A204.1 (cell line): ENCODE data around the gene PTPN5.
"Not testable (repeated sequence)": the region's sequence is repeated elsewhere in the genome, so short reads cannot be mapped to it uniquely, and the experiment has no call there.

Source experiments
- FAIRE-seq: peaks from 2 replicates; lab custom pipeline; 2012; peaks lifted over from hg19 to GRCh38; lab: Jason Lieb, UNC

PTPN5 gene

GRCh38 chr11:18709414-18709813 lies 82.2 kb downstream of the PTPN5 start:
- FAIRE-seq = no peak

- FAIRE-seq = no peak
These were observed 83.7 kb downstream of the PTPN5 start for GRCh38 chr11:18707811-18708340.

GRCh38 chr11:18706330-18707243 lies 85.0 kb downstream of the PTPN5 start:
- no peak for FAIRE-seq

DNA sequence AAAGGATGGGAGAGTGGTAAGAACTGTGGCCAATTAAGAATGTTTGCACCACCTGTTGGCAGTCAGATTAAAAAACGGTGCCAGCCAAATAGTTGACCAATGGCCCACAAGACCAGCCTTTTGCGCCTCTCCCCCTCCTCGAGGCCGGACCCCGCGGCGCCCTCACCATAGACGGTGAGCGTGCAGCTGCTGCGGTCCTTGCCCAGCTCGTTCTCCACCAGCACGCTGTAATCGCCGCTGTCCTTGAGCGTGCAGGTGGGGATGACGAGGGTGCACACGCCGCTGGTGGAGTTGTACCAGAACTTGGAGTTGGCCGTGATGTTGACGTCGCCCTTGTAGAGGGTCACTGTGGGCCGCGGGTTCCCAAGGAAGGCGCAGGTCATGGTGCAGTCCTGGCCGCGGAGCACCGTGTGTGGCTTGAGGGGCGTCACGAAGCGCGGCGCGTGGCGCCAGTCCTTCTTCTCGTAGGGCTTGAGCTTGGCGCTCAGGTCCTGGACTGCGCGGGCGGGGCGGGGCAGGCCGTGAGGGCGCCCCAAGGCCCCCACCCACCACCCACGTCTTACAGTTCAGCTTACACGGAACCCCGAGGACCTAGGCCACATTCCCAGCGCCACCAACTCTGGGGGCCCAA lies 85.8 kb downstream of the PTPN5 start:
- FAIRE-seq = no peak

DNA sequence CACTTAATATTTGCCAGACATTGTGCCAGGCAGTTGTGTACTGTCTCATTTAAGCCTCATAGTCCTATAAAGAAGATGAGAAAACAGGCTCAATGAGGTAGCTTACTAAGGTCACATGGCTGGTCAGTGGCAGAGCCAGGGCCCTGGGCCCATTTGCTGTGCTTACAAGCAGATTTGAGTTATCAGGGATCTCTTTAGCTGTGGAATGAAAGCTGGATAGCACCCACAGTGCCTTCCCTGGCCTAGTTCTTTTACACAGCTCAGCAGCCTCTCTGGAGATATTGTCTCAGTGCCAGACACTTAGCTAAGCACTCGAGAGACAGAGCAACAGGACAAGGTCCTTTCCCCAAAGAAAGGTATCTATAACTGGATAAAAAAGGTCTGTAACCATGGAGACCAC lies 86.9 kb downstream of the PTPN5 start:
- FAIRE-seq = no peak

DNA sequence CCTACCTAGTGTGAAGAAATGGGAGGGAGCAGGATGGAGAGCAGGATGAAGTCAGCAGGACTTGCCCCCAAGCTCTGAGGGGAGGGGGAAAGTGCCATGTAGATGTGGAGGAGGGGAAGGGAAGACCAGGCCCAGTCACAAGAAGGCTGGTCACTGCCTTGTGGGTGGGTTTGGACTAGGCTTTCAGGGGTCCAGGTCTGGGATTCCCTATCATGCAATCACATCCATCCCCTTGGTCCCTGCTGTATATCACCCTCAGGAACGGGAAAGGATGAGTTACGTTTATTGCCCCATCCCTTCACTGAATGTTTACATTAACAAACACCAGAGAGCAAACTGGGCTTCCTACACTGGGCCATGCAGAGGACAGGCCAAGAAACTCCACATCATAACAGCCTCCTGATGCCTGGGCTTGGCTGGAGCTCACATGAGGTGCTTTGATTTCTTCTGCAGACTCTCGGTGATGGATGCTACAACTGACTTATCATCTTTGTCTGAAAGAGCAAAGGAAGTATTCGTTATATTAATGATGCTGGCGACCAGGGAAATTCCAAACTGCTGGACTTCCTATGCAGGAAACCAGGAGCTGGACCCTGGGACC lies 87.5 kb downstream of the PTPN5 start:
- no peak for FAIRE-seq

DNA sequence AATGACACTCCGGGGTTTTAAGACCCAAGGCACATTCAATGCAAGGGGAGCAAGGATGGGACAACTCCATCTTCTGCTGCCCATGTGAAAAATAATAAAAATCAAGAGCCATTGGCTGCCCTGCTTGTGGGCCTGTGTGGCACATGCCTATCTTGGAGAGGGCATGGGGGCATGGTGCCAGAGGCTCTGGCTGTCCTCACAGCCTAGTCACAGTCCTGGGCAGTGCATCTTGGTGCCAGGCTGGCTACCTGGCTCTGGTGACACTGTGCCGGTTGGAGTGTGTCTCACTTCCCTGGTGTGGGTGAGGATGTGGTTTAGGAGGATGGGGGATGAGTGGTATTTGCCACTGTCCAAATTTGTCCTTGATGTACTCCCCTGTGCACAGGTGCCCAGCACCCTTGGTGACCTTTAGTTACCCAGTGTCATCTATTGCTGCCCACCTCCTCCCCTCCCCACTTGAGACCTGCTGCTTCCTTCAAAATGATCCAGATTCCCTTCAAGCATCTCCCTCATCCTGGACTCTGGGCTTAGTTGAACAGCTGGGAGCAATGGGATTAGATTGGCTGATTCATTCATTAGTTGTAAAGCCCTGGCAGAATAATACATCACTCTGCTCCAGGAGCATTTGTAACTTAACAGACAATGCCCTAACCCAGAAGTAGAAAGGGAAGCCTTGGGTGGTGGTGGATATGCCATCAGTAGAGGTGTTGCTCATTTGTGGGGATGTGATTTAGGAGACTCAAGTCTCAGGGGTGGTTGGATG lies 88.4 kb downstream of the PTPN5 start:
- FAIRE-seq = no peak

DNA sequence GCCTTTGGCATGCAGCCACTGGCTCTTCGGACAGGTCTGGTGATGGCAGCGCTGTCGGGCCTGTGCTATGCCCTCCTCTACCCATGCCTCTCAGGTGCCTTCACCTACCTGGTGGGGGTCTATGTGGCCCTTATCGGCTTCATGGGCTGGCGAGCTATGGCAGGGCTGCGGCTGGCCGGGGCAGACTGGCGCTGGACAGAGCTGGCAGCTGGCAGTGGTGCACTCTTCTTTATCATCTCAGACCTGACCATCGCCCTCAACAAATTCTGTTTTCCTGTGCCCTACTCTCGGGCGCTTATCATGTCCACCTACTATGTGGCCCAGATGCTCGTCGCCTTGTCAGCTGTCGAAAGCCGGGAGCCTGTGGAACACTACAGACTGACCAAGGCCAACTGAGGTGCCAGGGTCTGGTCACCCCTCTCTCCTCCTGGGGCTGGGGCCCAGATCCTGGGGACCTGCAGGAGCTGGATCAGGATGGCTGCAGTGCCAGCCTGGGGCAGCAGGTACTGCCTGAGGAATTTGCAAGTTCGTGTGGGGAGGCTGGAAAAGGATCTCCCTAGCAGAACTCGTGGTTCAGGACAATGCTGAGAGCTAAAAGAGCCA lies 89.9 kb downstream of the PTPN5 start:
- no peak for FAIRE-seq

- no peak for FAIRE-seq
These were observed 90.7 kb downstream of the PTPN5 start for GRCh38 chr11:18700872-18701271.

DNA sequence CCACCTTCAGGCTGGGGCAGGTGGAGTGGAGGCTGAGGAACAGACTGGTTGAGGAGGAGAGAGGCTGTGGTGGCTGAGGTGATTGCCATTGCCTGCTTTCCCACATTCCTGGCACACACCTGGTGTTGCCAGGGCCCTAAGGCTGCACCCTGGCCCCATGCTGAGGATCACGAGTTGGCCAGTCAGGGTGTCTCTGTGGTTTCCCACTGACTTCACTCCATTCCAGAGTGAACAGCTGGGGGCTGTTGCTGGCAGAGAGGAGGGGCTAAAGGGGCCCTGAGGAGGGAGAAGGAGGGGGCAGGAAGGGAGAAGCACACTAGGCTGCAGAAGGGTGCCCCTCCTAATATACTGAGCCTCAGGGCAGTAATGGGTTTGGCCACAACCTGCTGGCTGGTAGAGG lies 91.2 kb downstream of the PTPN5 start:
- no peak for FAIRE-seq

DNA sequence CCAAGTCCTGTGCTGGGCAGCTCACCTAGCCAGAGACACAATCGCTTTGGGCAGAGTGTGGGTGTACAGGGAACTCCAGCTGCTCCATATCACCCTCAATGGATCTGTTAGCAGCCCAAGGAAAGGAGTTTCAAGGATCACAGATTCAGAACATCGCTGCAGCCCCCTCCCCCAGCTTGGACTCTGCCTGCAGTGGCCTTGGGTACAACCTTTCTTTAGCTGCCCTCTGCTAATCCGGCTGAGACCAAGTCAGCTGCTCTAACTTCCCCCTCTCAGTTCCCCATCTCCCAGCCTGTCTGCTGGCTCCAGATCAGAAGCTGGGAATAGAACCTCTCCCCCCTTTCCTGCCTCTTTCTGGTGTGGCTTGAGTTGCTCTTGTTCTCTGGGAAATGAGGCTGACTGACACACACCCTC lies 91.7 kb downstream of the PTPN5 start:
- FAIRE-seq = no peak

GRCh38 chr11:18699269-18699596 lies 92.4 kb downstream of the PTPN5 start:
- FAIRE-seq = no peak

- FAIRE-seq = no peak
These were observed 93.0 kb downstream of the PTPN5 start, which contains the start of gene TMEM86A for GRCh38 chr11:18698341-18699268. TSS of gene TMEM86A (plus strand) at chr11:18698779. CDS start at chr11:18698887, 108 bp downstream.

GRCh38 chr11:18697576-18697975 lies 94.0 kb downstream of the PTPN5 start:
- no peak for FAIRE-seq

- FAIRE-seq = no peak
These were observed 94.9 kb downstream of the PTPN5 start for GRCh38 chr11:18696638-18697225.

- FAIRE-seq = no peak
These were observed 98.4 kb downstream of the PTPN5 start for GRCh38 chr11:18692941-18693760.

DNA sequence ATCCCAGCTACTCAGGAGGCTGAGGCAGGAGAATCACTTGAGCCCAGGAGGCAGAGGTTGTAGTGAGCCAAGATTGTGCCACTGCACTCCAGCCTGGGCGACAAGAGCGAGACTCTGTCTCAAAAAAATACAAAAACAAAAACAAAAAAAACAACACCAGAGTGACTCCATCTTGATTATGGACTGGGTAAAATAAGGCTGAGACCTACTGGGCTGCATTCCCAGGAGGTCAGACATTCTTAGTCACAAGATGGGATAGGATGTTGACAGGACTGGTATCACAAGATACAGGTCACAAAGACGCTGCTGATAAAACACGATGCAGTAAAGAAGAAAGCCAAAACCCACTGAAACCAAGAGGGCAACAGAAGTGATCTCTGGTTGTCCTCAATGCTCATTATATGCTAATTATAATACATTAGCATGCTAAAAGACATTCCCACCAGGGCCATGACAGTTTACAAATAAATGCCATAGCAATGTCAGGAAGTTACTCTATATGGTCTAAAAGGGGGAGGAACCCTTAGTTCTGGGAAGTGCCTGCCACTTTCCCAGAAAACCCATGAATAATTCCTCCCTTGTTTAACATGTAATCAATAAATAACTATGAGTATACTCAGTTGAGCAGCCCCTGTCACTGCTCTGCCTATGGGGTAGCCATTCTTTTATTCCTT lies 100.0 kb downstream of the PTPN5 start:
- not testable (repeated sequence) for FAIRE-seq

DNA sequence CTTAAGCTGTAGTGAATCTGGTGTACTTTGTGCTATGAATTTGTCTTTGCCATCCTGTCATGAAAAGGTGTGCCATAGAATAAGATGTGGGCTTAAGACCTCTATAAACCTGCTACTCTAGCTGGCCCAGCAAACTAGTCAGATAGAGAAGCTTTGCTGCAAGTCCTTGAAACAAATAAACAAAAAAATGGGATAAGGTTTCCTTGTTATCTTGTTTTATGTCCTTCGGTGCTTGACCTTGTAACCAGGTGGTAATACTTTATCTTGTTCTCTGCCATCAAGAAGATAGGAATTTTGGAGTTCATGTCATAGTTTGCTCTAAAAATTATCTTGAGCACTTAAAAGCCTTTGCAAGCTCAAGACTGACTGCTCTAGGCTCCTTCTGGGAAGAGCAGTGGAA lies 107.3 kb downstream of the PTPN5 start:
- FAIRE-seq = no peak

DNA sequence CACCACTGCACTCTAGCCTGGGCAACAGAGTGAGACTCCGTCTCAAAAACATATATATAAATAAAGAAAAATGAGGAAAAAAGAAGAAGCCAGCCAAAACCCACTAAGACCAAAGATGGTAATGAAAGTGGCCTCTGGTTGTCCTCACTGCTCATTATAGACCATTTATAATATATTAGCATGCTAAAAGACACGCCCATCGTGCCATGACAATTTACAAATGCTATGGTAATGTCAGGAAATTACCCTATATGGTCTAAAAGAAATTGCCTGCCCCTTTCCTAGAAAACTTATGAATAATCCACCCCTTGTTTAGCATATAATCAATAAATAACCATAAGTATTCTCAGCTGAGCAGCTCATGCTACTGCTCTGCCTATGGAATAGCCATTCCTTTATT lies 109.1 kb downstream of the PTPN5 start:
- no peak for FAIRE-seq
